NCI-H2196 treated with DMSO at 0.1 percent for 48 hours (cell line): ENCODE results near the gene NME3.

Source experiments
- DNase-seq: peaks from one replicate; lab custom pipeline; 2025; ENCODE audit not compliant: unreplicated experiment; lab: John Stamatoyannopoulos, UW

NME3 gene

DNA sequence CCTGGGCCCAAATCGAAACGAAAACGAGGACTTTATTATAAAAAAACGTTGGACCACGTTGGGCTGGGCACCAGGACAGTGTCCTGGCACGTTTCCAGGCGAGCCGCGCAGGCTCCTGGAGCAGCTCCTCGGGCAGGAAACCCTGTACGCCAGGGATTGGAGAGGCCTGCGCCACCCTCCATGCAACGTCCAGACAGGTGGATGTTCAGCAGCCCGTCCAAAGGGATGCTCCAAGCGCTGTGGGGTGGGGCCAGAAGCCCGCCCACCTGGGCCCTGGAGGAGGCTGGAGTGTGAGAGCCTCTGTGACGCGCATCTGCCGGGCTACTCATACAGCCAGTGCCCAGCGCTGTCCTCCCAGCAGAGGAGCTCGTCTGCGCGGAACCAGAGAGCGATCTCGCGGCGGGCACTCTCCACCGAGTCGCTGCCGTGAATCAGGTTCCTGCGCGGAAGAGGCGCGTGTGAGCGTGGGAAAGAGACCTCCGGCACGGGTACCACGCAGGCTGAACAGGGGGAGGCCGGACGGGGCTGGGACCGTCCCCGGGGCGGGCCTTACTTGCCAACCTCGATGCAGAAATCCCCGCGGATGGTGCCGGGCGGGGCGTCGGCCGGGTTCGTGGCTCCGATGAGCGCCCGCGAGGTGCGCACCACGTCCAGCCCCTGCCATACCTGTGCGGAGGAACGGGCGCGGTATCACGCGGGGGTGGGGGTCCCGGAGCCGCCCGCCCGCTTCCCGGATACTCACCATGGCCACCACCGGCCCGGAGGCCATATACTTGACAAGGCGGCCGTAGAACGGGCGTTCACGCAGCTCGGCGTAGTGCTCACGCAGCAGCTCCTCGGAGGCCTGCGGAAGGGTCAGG, 785 bp downstream of the NME3 start:
- peak; percentile 88 for DNase-seq

DNA sequence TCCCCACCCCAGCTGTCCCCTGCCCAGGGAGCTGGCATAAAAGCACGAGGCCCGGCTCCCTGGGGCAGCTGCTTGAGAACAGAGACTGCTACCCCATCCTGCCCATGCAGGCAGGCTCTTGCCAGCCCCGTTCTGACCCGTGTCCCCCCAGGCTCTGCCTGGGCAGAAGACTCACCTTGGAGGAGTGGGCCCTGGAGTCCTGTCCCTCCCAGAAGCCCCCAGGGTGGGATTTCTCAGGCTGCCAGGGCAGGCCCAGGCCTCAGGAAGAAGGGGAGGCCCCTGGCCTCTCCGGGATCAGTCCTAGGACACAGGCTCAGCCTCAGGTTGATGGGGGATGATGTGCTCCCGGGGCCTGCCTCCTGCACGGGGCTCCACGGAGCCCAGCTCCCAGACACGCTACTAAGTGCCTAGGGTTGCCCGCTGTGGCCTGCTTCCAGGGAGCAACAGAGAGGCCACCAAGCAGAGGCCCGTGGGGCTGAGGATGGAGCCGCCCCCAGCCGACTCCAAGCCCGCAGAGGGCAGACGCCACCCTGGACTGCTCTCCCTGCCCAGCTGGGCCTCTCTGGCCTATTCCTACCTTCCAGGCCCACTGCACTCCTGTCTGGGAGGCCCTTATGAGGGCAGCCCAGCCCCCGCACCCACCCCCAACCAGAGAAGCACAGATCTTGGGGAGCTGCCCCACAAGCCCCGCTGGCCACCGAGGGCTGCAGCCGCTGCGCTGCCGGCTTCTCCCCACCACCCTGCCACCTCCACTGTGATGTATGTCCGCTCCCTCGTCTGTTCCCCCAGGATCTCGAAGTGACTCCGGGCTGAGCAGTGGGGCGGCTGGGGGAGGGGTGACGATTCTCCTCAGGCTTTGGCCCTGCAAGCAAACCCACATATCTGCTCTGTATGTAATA, 1.7 kb downstream of the NME3 start:
- no peak for DNase-seq

DNA sequence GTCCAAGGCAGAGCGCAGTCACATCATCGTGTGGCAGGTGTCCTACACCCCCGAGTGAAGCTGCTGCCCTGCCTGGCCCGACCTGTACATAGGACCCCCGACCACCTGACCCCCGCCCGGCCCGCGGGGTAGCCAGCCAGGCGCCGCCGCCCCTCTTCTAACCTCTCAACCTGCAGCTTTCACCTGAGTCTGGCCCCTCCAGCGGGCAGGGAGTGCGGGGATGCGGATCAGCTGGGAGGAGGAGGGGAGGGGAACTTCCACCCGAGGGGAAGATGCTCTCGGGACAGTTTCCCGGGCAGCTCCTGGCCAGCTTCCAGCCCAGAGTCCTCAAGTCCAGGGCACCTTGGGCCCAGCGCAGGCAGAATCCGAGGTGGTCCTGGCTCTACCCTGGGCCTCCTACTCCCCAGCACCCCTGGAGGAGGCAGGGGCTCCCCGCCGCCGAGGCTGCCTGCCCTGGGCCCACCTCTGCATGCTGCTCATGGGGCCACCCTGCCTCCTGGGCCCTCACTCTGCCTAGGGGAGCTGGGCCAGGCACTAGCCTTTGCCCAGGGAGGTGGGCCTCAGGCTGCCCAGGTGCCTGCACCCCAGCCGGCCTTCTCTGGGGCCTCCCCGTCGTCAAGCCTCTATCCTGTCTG, 2.5 kb downstream of the NME3 start:
- DNase-seq, result no peak

DNA sequence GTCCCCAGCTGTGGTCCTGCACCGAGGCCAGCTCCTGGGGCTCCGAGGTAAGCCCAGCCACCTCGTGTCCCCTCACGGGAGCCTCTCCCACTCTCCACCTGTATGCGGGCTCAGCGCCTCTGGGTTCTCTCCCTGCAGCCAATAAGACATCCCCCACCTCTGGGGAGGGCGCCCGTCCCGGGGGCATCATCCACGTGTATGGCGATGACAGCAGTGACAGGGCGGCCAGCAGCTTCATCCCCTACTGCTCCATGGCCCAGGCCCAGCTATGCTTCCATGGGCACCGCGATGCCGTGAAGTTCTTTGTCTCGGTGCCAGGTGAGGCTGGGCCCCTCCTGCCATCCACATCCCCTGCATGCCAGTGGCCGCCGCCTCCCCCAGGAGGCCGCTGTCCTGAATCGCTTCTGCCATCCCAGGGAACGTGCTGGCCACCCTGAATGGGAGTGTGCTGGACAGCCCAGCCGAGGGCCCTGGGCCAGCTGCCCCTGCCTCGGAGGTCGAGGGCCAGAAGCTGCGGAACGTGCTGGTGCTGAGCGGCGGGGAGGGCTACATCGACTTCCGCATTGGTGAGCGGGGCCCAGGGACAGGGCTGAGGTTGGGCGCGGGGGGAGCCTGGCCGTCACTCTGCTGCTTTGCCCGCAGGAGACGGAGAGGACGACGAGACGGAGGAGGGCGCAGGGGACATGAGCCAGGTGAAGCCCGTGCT, 3.1 kb downstream of the NME3 start:
- DNase-seq, result no peak

DNA sequence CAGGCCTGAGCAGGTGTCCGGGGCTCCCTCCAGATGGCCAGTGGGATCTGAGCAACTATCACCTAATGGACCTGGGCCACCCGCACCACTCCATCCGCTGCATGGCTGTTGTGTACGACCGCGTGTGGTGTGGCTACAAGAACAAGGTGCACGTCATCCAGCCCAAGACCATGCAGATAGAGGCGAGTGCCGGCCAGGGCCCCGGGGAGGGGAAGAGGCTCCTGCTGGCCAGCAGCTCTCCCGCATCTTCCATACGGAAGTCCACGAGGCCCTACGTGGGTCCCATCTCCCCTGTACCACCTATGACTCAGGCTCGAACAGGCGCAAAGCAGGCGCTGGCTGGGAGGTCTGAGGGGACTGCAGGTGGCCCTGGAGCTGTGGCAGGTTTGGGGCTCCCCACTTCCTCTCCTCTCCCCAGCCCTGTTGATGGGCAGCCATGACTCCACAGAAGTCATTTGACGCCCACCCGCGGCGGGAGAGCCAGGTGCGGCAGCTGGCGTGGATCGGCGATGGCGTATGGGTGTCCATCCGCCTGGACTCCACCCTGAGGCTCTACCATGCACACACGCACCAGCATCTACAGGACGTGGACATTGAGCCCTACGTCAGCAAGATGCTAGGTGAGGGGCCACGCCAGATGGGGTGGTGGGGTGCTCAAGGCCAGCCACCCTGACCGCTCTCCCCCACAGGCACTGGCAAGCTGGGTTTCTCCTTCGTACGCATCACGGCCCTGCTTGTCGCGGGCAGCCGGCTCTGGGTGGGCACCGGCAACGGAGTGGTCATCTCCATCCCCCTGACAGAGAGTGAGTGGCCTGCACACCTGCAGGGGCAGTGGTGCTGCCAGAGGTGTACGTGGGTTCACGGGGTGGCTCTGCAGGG, 4.0 kb downstream of the NME3 start:
- no peak for DNase-seq

DNA sequence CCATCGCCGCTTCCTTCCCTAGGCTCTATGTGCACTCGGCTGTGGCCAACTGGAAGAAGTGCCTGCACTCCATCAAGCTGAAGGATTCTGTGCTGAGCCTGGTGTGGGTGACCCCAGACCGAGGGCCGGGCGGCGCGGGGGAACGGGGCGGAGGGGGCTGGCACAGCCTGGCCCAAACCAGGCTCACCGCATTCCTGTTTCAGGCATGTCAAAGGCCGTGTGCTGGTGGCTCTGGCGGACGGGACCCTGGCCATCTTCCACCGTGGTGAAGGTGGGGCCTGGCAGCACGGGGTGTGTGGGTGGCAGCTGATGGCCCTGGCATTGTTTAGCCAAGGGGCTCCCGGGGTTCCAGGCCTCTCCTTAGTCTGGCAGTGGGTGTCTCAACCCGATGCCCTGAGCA, 4.6 kb downstream of the NME3 start:
- DNase-seq, result no peak

DNA sequence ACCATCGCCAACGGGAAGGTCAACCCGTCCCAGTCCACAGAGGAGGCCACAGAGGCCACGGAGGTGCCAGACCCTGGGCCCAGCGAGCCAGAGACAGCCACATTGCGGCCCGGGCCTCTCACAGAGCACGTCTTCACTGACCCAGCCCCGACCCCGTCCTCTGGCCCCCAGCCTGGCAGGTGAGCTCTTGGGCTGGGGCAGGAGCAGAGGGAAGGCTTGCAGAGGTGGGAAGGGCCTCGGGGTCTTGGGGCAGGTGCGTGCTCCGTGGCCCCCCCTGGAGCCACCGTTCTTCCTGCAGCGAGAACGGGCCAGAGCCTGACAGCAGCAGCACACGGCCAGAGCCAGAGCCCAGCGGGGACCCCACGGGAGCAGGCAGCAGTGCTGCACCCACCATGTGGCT, 5.1 kb downstream of the NME3 start:
- DNase-seq, result no peak

DNA sequence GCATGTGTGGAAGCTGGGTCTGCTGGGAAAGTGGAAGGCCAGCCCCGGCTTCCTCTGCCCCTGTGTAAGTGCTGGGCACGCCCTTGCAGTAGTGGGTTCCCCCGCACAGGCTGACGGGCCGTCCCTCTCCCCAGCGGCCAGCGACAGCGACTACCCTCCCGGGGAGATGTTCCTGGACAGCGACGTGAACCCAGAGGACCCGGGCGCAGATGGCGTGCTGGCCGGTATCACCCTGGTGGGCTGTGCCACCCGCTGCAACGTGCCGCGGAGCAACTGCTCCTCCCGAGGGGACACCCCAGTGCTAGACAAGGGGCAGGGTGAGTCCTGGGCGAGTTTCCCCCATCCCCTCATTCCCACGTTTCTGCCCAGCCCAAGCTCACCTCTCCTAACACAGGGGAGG, 5.5 kb downstream of the NME3 start:
- no peak for DNase-seq

DNA sequence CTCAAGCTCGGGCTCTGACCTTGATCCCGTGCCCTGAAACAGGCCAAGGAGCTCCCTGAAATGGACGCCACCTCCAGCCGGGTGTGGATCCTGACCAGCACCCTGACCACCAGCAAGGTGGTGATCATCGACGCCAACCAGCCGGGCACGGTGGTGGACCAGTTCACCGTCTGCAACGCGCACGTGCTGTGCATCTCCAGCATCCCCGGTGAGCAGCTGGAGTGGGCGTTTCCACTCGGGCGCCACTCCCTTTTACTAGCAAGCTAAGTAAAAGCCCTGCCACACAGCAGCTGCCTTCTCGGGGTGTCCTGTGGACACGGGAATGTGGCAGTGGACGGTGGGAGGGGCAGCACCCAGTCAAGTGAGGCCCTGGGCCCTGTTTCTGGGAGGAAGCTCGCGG, 6.4 kb downstream of the NME3 start:
- DNase-seq, result no peak

DNA sequence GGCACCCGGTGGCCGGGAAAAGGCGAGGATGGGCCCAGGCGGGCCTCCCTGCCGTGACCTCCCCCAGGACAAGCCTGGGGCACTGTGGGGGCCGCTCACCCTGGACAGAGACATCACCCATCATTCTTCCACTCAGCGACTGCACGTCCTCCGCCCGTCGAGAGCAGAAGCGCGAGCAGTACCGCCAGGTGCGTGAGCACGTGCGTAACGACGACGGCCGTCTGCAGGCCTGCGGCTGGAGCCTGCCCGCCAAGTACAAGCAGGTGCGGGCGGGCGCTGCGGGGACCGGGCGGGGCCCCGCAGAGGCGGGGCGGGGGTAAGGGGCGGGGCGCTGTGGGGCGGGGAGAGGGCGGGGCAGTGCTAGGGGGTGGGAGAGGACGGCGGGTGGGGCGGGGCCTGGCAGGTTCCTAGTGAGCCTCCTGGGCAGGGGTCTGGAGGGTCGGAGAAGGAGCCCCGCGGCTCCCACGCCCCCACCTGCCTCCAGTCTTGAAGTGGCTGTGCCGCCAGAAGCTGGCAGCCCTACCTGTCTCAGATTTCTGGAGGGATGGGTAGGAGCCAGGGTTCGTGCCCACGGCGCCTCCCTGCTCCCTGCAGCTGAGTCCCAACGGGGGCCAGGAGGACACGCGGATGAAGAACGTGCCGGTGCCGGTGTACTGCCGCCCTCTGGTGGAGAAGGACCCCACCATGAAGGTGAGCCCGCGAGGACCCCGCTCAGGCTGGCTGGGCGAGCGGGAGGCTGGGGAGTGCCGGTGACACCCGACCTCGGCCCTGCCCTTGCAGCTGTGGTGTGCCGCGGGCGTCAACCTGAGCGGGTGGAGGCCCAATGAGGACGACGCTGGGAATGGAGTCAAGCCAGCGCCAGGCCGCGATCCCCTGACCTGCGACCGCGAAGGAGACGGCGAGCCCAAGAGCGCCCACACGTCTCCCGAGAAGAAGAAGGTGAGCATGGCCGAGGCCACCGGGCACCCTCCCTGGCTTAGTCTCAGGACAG, 7.5 kb downstream of the NME3 start:
- DNase-seq, result no peak

DNA sequence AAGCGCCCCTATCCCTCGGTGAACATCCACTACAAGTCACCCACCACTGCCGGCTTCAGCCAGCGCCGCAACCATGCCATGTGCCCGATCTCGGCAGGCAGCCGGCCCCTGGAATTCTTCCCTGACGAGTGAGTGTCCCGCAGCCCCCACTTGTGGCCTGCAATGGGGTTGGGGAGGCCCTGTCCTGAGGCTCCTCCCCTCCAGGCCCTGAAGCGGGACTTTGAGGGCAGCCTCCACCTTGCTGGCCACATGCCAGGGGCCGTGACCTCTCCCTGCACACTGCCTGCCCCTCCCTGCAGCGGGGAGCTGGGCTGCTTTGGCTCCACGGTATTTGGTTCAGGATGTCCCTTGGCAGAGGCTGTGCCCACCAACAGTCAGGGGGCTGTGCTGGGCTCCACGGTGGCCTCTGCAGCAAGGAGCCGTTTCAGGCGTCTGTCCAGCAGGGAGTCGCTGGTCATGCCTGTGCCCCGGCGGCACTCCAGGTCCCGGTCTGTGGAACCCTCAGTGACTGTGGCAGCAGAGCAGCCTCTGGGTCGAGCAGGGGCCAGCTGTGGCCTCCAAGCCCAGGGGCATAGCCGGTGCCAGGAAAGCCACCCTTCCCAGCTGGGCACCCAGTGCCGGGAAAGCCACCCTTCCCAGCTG, 8.3 kb downstream of the NME3 start:
- no peak for DNase-seq

DNA sequence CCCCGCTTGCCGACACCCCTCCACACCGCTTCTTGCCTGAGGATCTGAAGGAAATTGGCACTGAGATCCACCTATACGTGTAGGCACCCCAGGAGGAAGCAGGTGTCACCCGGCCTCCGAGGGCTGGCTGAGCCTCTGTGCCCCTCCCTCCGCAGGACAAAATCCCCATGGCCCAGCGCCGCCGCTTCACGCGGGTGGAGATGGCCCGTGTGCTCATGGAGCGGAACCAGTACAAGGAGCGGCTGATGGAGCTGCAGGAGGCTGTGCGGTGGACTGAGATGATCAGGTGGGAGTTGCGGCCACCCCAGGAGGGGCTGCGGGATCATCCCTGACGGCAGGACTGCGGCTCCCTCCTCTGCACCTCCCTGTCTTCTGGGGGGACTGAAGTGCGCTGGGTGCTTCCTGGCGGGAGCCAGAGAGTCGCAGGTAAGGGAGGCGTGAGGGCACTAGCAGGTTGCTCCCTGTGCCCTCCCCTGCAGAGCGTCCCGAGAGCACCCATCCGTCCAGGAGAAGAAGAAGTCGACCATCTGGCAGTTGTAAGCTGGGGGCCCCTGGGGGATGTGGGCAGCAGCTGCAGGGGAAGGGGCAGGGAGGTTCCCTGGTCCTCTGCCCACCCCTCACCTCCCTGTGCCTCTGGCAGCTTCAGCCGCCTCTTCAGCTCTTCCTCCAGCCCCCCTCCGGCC, 9.0 kb downstream of the NME3 start:
- no peak for DNase-seq

DNA sequence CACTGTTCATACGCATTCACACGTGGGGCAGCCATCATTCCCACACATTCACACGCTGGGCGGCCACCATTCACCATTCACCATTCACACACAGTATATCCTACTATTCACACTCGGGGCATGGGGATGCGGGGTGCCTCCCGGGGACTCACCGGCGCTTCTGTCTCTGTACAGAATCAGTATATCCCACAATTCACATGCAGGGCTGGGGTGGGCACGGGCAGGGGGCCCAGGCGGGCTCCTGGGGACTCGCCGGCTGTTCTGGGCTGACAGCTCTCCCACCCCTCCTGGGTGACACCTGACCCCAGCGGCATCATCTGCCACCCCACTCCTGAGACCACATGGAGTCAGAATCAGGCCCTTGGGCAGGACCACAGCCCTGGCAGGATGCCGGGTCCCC, 9.6 kb downstream of the NME3 start:
- no peak for DNase-seq

DNA sequence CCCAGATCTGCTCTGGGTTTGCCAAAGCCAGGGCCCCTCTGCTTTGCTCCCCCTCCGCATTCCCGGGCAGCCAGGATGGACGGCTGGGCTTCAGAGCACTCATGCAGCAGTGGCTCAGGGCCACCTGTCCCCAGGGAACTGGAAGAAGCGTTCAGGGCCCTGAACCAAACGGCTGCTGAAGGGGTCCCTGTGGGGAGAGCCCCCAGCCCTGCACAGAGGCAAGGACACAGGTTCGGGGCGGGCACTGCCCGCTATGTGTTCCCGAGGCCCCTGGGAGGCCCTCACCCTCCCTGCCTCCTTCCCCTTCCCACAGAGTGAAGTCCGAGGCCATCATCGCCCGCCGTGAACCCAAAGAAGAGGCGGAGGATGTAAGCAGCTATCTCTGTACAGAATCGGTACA, 10.4 kb downstream of the NME3 start:
- no peak for DNase-seq

DNA sequence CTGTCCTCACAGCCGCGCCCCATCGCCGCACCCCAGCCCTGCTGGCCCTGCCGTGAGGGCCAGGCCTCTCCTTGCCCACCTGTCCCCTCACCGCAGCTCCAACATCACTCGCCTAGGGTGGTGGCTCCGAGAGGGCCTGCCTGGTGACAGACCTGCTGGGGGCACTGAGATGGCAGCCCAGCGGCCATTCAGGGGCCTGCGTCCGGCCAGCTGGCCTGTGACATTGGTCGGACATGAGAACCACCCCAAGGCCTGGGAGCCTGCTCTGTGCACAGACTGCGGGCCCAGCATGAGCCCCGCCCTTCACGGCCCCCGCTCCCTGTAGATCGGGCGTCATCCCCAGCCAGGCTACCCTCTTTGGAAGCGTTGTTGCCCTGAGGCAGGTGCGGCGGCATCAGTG, 11.8 kb downstream of the NME3 start:
- no peak for DNase-seq

DNA sequence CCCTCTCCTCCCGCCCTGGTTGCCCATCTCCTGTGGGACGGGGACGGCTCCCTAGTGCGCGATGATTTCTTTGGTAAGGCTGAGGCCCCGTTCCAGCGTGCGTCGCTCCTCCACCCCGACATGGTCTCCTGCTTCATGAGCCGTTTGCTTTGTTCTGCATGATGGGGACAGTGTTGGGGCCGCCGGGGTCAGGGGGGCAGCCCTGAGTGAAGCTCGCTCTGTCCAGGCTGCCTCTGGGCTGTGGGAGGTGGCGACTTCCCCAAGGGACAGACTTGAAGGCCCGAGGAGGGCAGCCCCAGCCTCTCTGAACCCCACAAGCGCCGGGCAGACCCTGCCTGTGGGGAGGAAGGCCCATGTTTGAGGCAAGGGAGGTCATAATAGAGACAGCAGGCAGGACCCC, 12.4 kb downstream of the NME3 start:
- DNase-seq, result no peak

DNA sequence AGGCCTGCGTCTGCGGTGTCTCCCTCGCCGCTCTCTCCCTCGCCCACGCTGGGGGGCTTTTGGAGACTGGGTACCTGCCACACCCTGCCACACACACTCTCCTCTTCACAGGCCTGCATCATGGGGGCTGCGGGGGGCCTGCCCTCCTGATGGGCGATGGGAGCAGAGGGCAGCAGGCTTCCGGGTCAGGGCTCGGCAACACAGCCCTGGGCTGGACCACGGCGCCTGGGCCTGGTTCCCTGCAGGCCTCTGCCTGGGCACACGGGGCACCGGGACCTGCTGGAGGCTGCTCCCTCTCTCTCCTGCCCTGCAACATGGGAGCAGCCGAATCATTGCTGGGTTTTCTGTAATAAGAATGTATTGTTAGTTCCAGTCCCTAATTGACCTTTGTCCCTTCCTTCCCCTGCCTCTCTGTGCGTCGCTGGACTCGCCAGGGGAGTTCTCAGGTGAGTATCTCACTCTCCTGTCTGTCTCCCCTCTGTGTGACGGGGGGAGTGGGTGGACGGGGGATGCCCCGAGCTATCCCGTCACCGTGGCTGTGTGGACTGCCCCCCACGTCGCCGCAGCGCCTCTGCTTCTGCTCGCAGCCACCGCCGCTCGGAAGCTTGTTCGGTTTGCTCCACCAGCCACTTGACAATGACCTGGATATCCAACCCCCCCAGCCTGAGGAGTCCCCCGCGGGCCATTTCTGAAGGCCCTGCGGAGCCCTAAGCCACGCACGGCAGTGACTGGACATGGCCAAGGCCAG, 13.5 kb downstream of the NME3 start:
- no peak for DNase-seq
